OCI-LY3 (cell line): ENCODE data around the gene SPATA17.

ENCODE experiments used
- CTCF ChIP-seq: fragments of 200-600, 300-600 bp; sonication (generic); IDR thresholded peaks from 2 replicates; pipeline ENCODE4 v1.5.1; 2014; ENCODE audit warnings: antibody characterized with exemption, low read length, low read depth
- EZH2phosphoT487 ChIP-seq: fragments of 200-600 bp; shearing (Covaris generic); IDR thresholded peaks from 2 replicates; pipeline ENCODE4 v1.6.1; 2018; ENCODE audit warnings: antibody characterized with exemption, mixed run types, low read depth

DNA sequence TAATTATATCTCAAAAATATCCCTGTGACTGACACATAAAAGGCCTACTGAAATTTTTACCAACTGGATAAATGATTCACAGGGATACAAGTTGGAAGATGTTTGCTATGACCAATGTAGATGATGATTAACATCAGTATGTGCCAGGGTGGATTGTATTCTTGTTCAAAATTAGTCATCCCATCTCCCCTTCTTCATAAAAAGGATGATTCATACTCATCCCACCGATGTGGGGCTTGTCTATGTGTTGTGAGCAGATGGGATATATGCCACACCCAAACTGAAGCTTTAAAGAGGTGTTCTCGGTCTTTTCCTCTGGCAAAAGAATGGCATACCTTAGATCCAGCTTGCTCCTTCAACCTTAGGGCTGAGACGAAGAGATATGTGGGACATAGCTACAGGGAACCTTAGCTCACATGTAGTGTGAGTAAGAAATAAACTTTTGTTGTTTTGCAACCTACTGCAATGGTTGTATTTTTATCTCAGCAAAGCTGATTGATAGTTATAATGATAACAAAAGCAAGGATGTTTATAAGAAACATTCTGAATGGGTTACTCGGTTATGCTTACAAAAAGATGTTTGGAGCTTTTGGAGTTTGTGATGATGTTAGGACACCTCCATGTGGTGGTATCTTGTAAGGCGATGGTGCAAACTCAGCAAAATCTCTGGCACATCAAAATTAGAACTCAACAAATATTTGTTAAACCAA is 29.4 kb downstream of the SPATA17 start:
- TF ChIP-seq CTCF: peak; percentile 93
- no peak for TF ChIP-seq EZH2phosphoT487
